K562 (cell line): ENCODE measurements around the gene CUL5. TPM values are rescaled to one million over a fixed set of nuclear protein-coding genes. Genes with fewer than 3 reads are reported as not detected.

Experiments
- ATAC-seq: fragments of 200-7000 bp; cut with Tn5 transposase; 3 replicates; pipeline ENCODE4 v1.9.1; 2020; ENCODE audit warnings: moderate library complexity
- BruUV-seq: library from RNA; stranded (reverse); fragments of 400-500 nt; replicated peaks from 2 replicates; lab custom pipeline; 2021; lab: Mats Ljungman, UMichigan
- CTCF ChIA-PET: fragments of 300-600 bp; formaldehyde crosslinking; extraction: SDS; loops from one replicate; lab custom pipeline; 2021; ENCODE audit warnings: low intra/inter-chr PET ratio; lab: Yijun Ruan, JAX
- POLR2A ChIA-PET: fragments of 300-600, 350-650 bp; sonication (Branson Sonifier 250); formaldehyde crosslinking; extraction: SDS; loops from one replicate; lab custom pipeline; 2021; ENCODE audit warnings: antibody characterized with exemption, inconsistent platforms; lab: Yijun Ruan, JAX
- DNase-seq, 4 experiments: peaks; one replicate each; pipeline versions ENCODE4 v3.0.0 to v3.0.0-alpha.2; 2011 to 2018; ENCODE audit warnings: low spot score in 3 of 4, mixed read lengths in 3 of 4; ENCODE audit errors: extremely low read depth in 1 of 4
- FAIRE-seq: peaks from 2 replicates; lab custom pipeline; 2011; peaks lifted over from hg19 to GRCh38; lab: Jason Lieb, UNC
- H2AFZ ChIP-seq: 2 replicates; pipeline ENCODE4 v1.6.0; 2011; ENCODE audit warnings: low read depth, low read length, control low read depth, inconsistent platforms
- H3K27ac ChIP-seq: fragments of 200-600 bp; 3 replicates; pipeline ENCODE4 v1.8.0; 2011; ENCODE audit warnings: low read depth, mild to moderate bottlenecking, control low read depth, inconsistent platforms, low read length, moderate library complexity, mixed read lengths; ENCODE audit errors: extremely low read depth
- H3K27me3 ChIP-seq, 2 experiments: fragments of 300-600 bp in 1 of 2; 2 replicates in 1 of 2; 3 replicates in 1 of 2; pipeline versions ENCODE4 v1.6.0 to v1.8.0; 2011; ENCODE audit warnings: inconsistent platforms in 2 of 2, low read length in 2 of 2, mild to moderate bottlenecking in 1 of 2, mixed read lengths in 1 of 2, moderate library complexity in 1 of 2; ENCODE audit not compliant: control insufficient read depth in 2 of 2, insufficient read depth in 2 of 2
- H3K36me3 ChIP-seq: fragments of 300-600 bp; 3 replicates; pipeline ENCODE4 v1.8.0; 2011; ENCODE audit warnings: mild to moderate bottlenecking, low read length, inconsistent platforms; ENCODE audit not compliant: control insufficient read depth, insufficient read depth
- H3K4me1 ChIP-seq, 2 experiments: fragments of 200-600 bp in 1 of 2; replicated peaks in 1 of 2; 2 replicates in 1 of 2; 3 replicates in 1 of 2; pipeline versions ENCODE4 v1.5.1 to v1.8.0; 2011; ENCODE audit warnings: inconsistent platforms in 2 of 2, low read length in 2 of 2, mild to moderate bottlenecking in 1 of 2, mixed read lengths in 1 of 2, moderate library complexity in 1 of 2; ENCODE audit not compliant: control insufficient read depth in 2 of 2, insufficient read depth in 2 of 2
- H3K4me2 ChIP-seq: 2 replicates; pipeline ENCODE4 v1.6.1; 2011; ENCODE audit warnings: low read length, control low read depth, inconsistent platforms, mixed read lengths; ENCODE audit not compliant: insufficient read depth
- H3K4me3 ChIP-seq: fragments of 200-600 bp; sonication (generic), shearing (Covaris generic); 2 replicates; pipeline ENCODE4 v1.5.1; 2016; ENCODE audit warnings: control low read depth, inconsistent platforms
- H3K79me2 ChIP-seq: fragments of 200-600 bp; 3 replicates; pipeline ENCODE4 v1.8.0; 2011; ENCODE audit warnings: low read length, inconsistent platforms; ENCODE audit not compliant: control insufficient read depth, insufficient read depth
- H3K9ac ChIP-seq, 2 experiments: 2 replicates each; pipeline versions ENCODE4 v1.6.0 to v1.6.1; 2011; ENCODE audit warnings: low read depth in 2 of 2, low read length in 2 of 2, control low read depth in 1 of 2, inconsistent platforms in 1 of 2, mild to moderate bottlenecking in 1 of 2, mixed read lengths in 1 of 2; ENCODE audit not compliant: insufficient read depth in 1 of 2
- H3K9me1 ChIP-seq: one replicate; pipeline ENCODE4 v1.6.0; 2011; ENCODE audit warnings: inconsistent platforms, mild to moderate bottlenecking, low read length, moderate library complexity; ENCODE audit not compliant: control insufficient read depth, insufficient read depth
- H3K9me3 ChIP-seq: replicated peaks from 2 replicates; pipeline ENCODE4 v1.5.1; 2011; ENCODE audit warnings: low read depth, low read length, inconsistent platforms; ENCODE audit not compliant: control insufficient read depth, insufficient read depth
- H4K20me1 ChIP-seq: replicated peaks from 2 replicates; pipeline ENCODE4 v1.6.1; 2011; ENCODE audit warnings: low read length, inconsistent platforms, mixed read lengths; ENCODE audit not compliant: control insufficient read depth, insufficient read depth
- CBX3 ChIP-seq, 2 experiments: IDR thresholded peaks; 1 replicate in 1 of 2; 2 replicates in 1 of 2; pipeline ENCODE4 v1.6.1; 2012; ENCODE audit warnings: inconsistent platforms in 2 of 2, low read length in 2 of 2, borderline replicate concordance in 1 of 2, control low read depth in 1 of 2
- GABPA ChIP-seq: fragments of 200-800 bp; sonication (Bioruptor generic); conservative IDR thresholded peaks from 2 replicates; pipeline ENCODE4 v1.6.1; 2016; ENCODE audit warnings: low read depth, missing genetic modification characterization, missing compliant biosample characterization
- KDM5B ChIP-seq: fragments of 200-600 bp; sonication (generic); IDR thresholded peaks from 2 replicates; pipeline ENCODE4 v1.6.1; 2012; ENCODE audit warnings: low read depth, mild to moderate bottlenecking, moderate library complexity, low read length, control low read depth, inconsistent platforms; ENCODE audit not compliant: insufficient replicate concordance
- NFRKB ChIP-seq: fragments of 450-650 bp; IDR thresholded peaks from 2 replicates; pipeline ENCODE4 v1.6.1; 2016; ENCODE audit warnings: low read depth
- POLR2H ChIP-seq: IDR thresholded peaks from 2 replicates; pipeline ENCODE4 v1.6.1; 2016; ENCODE audit warnings: missing genetic modification characterization, low read depth, mild to moderate bottlenecking, control low read depth, missing compliant biosample characterization, moderate library complexity
- RFX1 ChIP-seq: fragments of 450-650 bp; IDR thresholded peaks from 2 replicates; pipeline ENCODE4 v1.6.1; 2016; ENCODE audit warnings: mild to moderate bottlenecking, moderate library complexity
- SP2 ChIP-seq: IDR thresholded peaks from 2 replicates; pipeline ENCODE4 v1.6.1; 2011; ENCODE audit warnings: mild to moderate bottlenecking, low read depth, low read length, moderate library complexity; ENCODE audit not compliant: poor library complexity, severe bottlenecking; ENCODE audit errors: extremely low read depth
- TAL1 ChIP-seq: fragments of 450-650 bp; IDR thresholded peaks from 2 replicates; pipeline ENCODE4 v1.6.1; 2016; ENCODE audit warnings: mild to moderate bottlenecking
- U2AF2 ChIP-seq: fragments of 200-400 bp; formaldehyde crosslinking; optimal IDR thresholded peaks from 2 replicates; pipeline ENCODE3; 2017; ENCODE audit warnings: low read depth, mild to moderate bottlenecking, low read length
- WGBS: fragments of 100-300 bp; shearing (Covaris generic); methylation state at CpG from one replicate; pipeline ENCODE4 v1.1.6; 2016; ENCODE audit warnings: low coverage, mixed read lengths; ENCODE audit not compliant: insufficient coverage; ENCODE audit errors: missing lambda C conversion rate; 5-methylcytosine and 5-hydroxymethylcytosine counted together
- in situ Hi-C: fragments of 300-500 bp; cut with MboI; formaldehyde crosslinking; loops from 4 replicates; pipeline ENCODE4 v1.15.0; 2018; ENCODE audit warnings: inconsistent platforms, mixed read lengths
- intact Hi-C: fragments of 100-400 bp; cut with micrococcal nuclease; formaldehyde crosslinking; loops from 2 replicates; pipeline ENCODE4 v1.14.2; 2022
- polyA plus RNA-seq, 8 experiments: library from polyadenylated mRNA; depleted of rRNA in 4 of 8; stranded (reverse) in 5 of 8; unstranded in 3 of 8; fragments of >200 nt; fragmentation: Nextera tagmentation in 2 of 8; fragmentation: Illumina TruSeq in 1 of 8; extraction: Ambion mirVana in 2 of 8; extraction: Trizol in 1 of 8; gene quantifications; 2 replicates each; pipeline versions ENCODE4 v1.2.1 to v1.2.3, GENCODE V29; 2011 to 2014; ENCODE audit warnings: inconsistent platforms in 1 of 8, missing spikeins in 1 of 8
- total RNA-seq, 7 experiments: library from RNA; depleted of rRNA in 6 of 7; stranded (reverse); fragments of >200 nt in 6 of 7; fragmentation: Illumina TruSeq in 2 of 7; extraction: Trizol in 2 of 7; gene quantifications; 2 replicates each; pipeline versions ENCODE4 v1.2.1 to v1.2.3, GENCODE V29; 2011 to 2021; ENCODE audit warnings: low replicate concordance in 1 of 7
- TF ChIP-seq, protein P1 (sequence below): fragments of 250-450 bp; sonication (Bioruptor Pico); IDR thresholded peaks from 2 replicates; pipeline ENCODE4 v1.5.0; 2020; ENCODE audit warnings: mild to moderate bottlenecking, borderline replicate concordance
- TF ChIP-seq, protein P2 (sequence below): fragments of 250-450 bp; sonication (Bioruptor Pico); IDR thresholded peaks from 2 replicates; pipeline ENCODE4 v1.5.0; 2021
- TF ChIP-seq, protein P3 (sequence below): fragments of 450-650 bp; IDR thresholded peaks from 2 replicates; pipeline ENCODE4 v1.6.1; 2016
- TF ChIP-seq, protein P4 (sequence below), 2 experiments: IDR thresholded peaks in 1 of 2; conservative IDR thresholded peaks in 1 of 2; 2 replicates each; pipeline ENCODE4 v1.6.1; 2016; ENCODE audit warnings: low read depth in 2 of 2, mild to moderate bottlenecking in 1 of 2, missing compliant biosample characterization in 1 of 2, missing genetic modification characterization in 1 of 2, moderate library complexity in 1 of 2

CUL5 gene
- total and polyA plus RNA-seq, 9 of the 15 experiments (the other 6 are each of a cell fraction or from before 2014, with no cell fraction given), result 14.3 to 45.9 (median 23.0) TPM

DNA sequence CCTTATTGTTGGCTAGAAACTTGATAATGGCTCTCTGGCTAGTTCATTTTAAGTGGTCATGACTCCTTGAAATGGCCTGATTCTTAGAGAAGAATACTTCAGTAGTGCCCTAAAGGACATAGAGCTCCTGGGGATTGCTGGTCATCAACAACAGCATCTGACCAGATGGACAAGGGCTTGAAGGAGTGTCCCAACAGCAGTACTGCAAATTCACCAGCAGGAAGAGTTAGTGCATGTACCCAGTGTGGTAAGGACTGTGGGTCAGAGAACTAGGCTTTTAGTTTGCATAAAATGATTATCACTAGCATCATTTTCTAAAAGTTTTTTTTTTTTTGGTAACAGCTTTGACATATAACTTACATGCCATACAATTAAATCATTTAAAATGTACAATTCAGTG, 39.5 kb upstream of the CUL5 start (continued):
- TF ChIP-seq, protein P1, sequence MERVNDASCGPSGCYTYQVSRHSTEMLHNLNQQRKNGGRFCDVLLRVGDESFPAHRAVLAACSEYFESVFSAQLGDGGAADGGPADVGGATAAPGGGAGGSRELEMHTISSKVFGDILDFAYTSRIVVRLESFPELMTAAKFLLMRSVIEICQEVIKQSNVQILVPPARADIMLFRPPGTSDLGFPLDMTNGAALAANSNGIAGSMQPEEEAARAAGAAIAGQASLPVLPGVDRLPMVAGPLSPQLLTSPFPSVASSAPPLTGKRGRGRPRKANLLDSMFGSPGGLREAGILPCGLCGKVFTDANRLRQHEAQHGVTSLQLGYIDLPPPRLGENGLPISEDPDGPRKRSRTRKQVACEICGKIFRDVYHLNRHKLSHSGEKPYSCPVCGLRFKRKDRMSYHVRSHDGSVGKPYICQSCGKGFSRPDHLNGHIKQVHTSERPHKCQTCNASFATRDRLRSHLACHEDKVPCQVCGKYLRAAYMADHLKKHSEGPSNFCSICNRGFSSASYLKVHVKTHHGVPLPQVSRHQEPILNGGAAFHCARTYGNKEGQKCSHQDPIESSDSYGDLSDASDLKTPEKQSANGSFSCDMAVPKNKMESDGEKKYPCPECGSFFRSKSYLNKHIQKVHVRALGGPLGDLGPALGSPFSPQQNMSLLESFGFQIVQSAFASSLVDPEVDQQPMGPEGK (CRISPR knock-in tag), result no peak

DNA sequence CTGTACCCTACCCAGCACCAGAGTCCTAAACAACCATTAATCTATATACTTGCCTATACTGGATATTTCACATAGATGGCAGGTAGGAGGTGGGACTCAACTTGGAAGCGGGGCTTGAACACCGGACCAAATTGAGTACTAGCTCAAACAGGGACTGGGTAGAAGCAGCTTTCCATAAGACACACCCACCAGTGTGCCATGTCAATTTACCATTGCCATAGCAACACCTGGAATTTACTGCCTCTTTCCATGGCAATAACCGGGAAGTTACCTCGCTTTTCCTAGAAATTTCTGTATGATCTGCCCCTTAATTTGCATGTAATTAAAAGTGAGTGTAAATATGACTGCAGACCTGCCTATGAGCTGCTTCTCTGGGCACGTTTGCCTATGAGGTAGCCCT, 38.6 kb upstream of the CUL5 start:
- H3K4me3 ChIP-seq, result no peak overlapping the region
- H3K79me2 ChIP-seq, result no peaks in the 10 kb centered on the region
- H3K4me2 ChIP-seq, result no peak overlapping the region
- TF ChIP-seq, protein P2, sequence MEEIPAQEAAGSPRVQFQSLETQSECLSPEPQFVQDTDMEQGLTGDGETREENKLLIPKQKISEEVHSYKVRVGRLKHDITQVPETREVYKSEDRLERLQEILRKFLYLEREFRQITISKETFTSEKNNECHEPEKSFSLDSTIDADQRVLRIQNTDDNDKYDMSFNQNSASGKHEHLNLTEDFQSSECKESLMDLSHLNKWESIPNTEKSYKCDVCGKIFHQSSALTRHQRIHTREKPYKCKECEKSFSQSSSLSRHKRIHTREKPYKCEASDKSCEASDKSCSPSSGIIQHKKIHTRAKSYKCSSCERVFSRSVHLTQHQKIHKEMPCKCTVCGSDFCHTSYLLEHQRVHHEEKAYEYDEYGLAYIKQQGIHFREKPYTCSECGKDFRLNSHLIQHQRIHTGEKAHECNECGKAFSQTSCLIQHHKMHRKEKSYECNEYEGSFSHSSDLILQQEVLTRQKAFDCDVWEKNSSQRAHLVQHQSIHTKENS, result no peak
- TF ChIP-seq, protein P3, sequence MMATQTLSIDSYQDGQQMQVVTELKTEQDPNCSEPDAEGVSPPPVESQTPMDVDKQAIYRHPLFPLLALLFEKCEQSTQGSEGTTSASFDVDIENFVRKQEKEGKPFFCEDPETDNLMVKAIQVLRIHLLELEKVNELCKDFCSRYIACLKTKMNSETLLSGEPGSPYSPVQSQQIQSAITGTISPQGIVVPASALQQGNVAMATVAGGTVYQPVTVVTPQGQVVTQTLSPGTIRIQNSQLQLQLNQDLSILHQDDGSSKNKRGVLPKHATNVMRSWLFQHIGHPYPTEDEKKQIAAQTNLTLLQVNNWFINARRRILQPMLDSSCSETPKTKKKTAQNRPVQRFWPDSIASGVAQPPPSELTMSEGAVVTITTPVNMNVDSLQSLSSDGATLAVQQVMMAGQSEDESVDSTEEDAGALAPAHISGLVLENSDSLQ, result peak; percentile 76
- TF ChIP-seq TAL1 (no peak), GABPA (no peak), KDM5B (no peak), NFRKB (no peak), CBX3 (IDR thresholded peaks at IDR 0.05; ENCODE audit: borderline replicate concordance in 1 of 2, low read length in 2 of 2) (no peak), SP2 (no peak), POLR2H (tag) (no peak), RFX1 (peak; percentile 72), U2AF2 (no peak)
- TF ChIP-seq, protein P4, sequence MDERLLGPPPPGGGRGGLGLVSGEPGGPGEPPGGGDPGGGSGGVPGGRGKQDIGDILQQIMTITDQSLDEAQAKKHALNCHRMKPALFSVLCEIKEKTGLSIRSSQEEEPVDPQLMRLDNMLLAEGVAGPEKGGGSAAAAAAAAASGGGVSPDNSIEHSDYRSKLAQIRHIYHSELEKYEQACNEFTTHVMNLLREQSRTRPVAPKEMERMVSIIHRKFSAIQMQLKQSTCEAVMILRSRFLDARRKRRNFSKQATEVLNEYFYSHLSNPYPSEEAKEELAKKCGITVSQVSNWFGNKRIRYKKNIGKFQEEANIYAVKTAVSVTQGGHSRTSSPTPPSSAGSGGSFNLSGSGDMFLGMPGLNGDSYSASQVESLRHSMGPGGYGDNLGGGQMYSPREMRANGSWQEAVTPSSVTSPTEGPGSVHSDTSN (CRISPR knock-in tag; IDR thresholded peaks at IDR 0.05; ENCODE audit: low read depth), result no peak
- TF ChIP-seq, protein P4 (tag; conservative IDR thresholded peaks at IDR 0.05; ENCODE audit: low read depth), result 0 out of 2 replicates have a peak, but pooled peaks have one; percentile 32
- H3K27me3 ChIP-seq, result peaks cover 3 to 12% of the 10 kb centered on the region in 2 experiments; a peak in 3 of 5 replicates
- H3K9ac ChIP-seq, result no peak overlapping the region
- no peak overlapping the region for H3K27ac ChIP-seq
- H3K36me3 ChIP-seq, result no peaks in the 10 kb centered on the region
- FAIRE-seq (no peak), DNase-seq (no peak), ATAC-seq (no peak)
- no peaks in the 10 kb centered on the region for H4K20me1 ChIP-seq
- no TSS peak for BruUV-seq
- H3K4me1 ChIP-seq, result no peaks in the 10 kb centered on the region
- in situ Hi-C loops, result no loop called here
- WGBS, result 2% methylated on average over 5 of the region's 5 CpGs
- ChIA-PET CTCF (no interaction called here), POLR2A (interaction anchor here (2.4 kb wide), 1 partner anchor 11 kb away, joined by 6 read pairs; no protein-coding TSS in a partner anchor)
- intact Hi-C loops, result no loop called here
- H3K9me1 ChIP-seq, result no peaks in the 10 kb centered on the region
- no peaks in the 10 kb centered on the region for H3K9me3 ChIP-seq
- H2AFZ ChIP-seq, result no peak overlapping the region
